PC-3 (cell line): ENCODE data around the gene FSD1L. TPM values are rescaled to one million over a fixed set of nuclear protein-coding genes. Genes with fewer than 3 reads are reported as not detected.
A peak's percentile ranks its signal among the peaks of the same experiment; 100 is the strongest.

Source experiments
- ATAC-seq: fragments of 200-7000 bp; cut with Tn5 transposase; 2 replicates; pipeline ENCODE4 v1.9.1; 2020; ENCODE audit warnings: mild to moderate bottlenecking, moderate library complexity
- BruUV-seq: library from RNA; stranded (reverse); fragments of 400-500 nt; replicated peaks from 2 replicates; lab custom pipeline; 2021; lab: Mats Ljungman, UMichigan
- CTCF ChIA-PET: fragments of 300-600 bp; sonication (Branson Sonifier 250); formaldehyde crosslinking; loops from one replicate; lab custom pipeline; 2022; ENCODE audit warnings: antibody characterized with exemption; lab: Charles Lee
- POLR2A ChIA-PET: fragments of 300-600 bp; sonication (Branson Sonifier 250); formaldehyde crosslinking; loops from one replicate; lab custom pipeline; 2022; ENCODE audit warnings: antibody characterized with exemption; ENCODE audit not compliant: unreplicated experiment; lab: Charles Lee
- DNase-seq: peaks from one replicate; pipeline ENCODE4 v3.0.0-alpha.2; 2015
- H2AFZ ChIP-seq: fragments of 300-600 bp; sonication (generic); 2 replicates; pipeline ENCODE4 v1.6.0; 2016; ENCODE audit warnings: antibody characterized with exemption, low read length
- H3F3A ChIP-seq: fragments of 300-600 bp; sonication (generic); one replicate; pipeline ENCODE4 v1.6.0; 2017; ENCODE audit warnings: antibody characterized with exemption, low read length, control low read depth, mild to moderate bottlenecking; ENCODE audit not compliant: unreplicated experiment
- H3K27ac ChIP-seq: fragments of 300-600 bp; sonication (generic); 2 replicates; pipeline ENCODE4 v1.5.1; 2016; ENCODE audit warnings: mild to moderate bottlenecking, low read length
- H3K27me3 ChIP-seq: fragments of 300-600 bp; sonication (generic); 2 replicates; pipeline ENCODE4 v1.6.1; 2016; ENCODE audit warnings: low read length, mixed read lengths
- H3K36me3 ChIP-seq: fragments of 300-600 bp; sonication (generic); 2 replicates; pipeline ENCODE4 v1.6.1; 2016; ENCODE audit warnings: low read depth, mixed run types, low read length, mixed read lengths
- H3K4me1 ChIP-seq: fragments of 300-600 bp; sonication (generic); 2 replicates; pipeline ENCODE4 v1.5.1; 2016; ENCODE audit warnings: low read length; ENCODE audit not compliant: insufficient read depth
- H3K4me2 ChIP-seq: fragments of 300-600 bp; sonication (generic); 2 replicates; pipeline ENCODE4 v1.6.0; 2016; ENCODE audit warnings: low read length
- H3K4me3 ChIP-seq: fragments of 300-600 bp; sonication (generic); 2 replicates; pipeline ENCODE4 v1.5.1; 2016; ENCODE audit warnings: mild to moderate bottlenecking, low read length, mixed read lengths
- H3K79me2 ChIP-seq: fragments of 300-600 bp; sonication (generic); 2 replicates; pipeline ENCODE4 v1.6.1; 2017; ENCODE audit warnings: low read length, mixed read lengths
- H3K9ac ChIP-seq: fragments of 300-600 bp; sonication (generic); 2 replicates; pipeline ENCODE4 v1.6.0; 2016; ENCODE audit warnings: mild to moderate bottlenecking, low read length
- H3K9me2 ChIP-seq: fragments of 300-600 bp; sonication (generic); replicated peaks from 2 replicates; pipeline ENCODE4 v1.6.1; 2016; ENCODE audit warnings: mixed run types, low read length, mixed read lengths
- H3K9me3 ChIP-seq: fragments of 300-600 bp; sonication (generic); 2 replicates; pipeline ENCODE4 v1.6.1; 2016; ENCODE audit warnings: low read length, mixed read lengths
- H4K20me1 ChIP-seq: fragments of 300-600 bp; sonication (generic); 2 replicates; pipeline ENCODE4 v1.6.1; 2016; ENCODE audit warnings: low read length, mixed read lengths
- CTCF ChIP-seq: fragments of 300-600 bp; sonication (generic); conservative IDR thresholded peaks from 2 replicates; pipeline ENCODE4 v1.5.1; 2017; ENCODE audit warnings: antibody characterized with exemption, low read depth, mild to moderate bottlenecking, low read length
- EZH2 ChIP-seq: fragments of 300-600 bp; sonication (generic); IDR thresholded peaks from one replicate; pipeline ENCODE4 v1.6.1; 2017; ENCODE audit warnings: antibody characterized with exemption, mild to moderate bottlenecking, low read length; ENCODE audit not compliant: unreplicated experiment
- EZH2phosphoT487 ChIP-seq: fragments of 300-600 bp; sonication (generic); IDR thresholded peaks from 2 replicates; pipeline ENCODE4 v1.6.1; 2018; ENCODE audit warnings: mild to moderate bottlenecking, antibody characterized with exemption, low read length, borderline replicate concordance
- intact Hi-C: fragments of 100-400 bp; cut with micrococcal nuclease; formaldehyde crosslinking; loops from 2 replicates; pipeline ENCODE4 v1.9.0; 2023
- total RNA-seq: library from RNA; depleted of rRNA; stranded (reverse); fragments of >200 nt; gene quantifications from 2 replicates; pipeline ENCODE4 v1.2.3, GENCODE V29; 2014

Gene FSD1L
- total RNA-seq, 1 experiment from 2014 or later, result 1.7 TPM

DNA sequence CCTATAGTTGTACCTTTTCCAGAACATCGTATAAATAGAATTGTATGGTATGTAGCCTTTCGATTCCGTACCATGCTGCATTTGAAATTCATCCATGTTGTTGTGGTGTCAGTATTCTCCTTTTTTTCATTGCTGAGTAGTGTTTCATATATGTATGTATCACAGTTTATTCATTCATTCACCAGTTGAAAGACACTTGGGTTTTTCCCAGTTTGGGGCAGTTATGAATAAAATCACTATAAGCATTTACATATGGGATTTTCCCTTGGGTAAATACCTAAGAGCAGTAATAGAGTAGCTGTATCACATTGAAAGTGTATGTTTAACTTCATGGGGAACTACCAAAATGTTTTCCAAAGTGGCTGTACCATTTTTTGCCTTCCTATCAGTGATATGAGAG is 94.0 kb downstream of the FSD1L start:
- CTCF ChIA-PET, result no interaction called here
- intact Hi-C loops, result no loop called here
- BruUV-seq, result no TSS peak
- Histone ChIP-seq H3F3A (no peaks in the 10 kb centered on the region), H3K4me1 (no peaks in the 10 kb centered on the region), H3K9me3 (no peaks in the 10 kb centered on the region), H4K20me1 (no peaks in the 10 kb centered on the region), H3K4me3 (no peak overlapping the region), H3K79me2 (no peaks in the 10 kb centered on the region), H3K27ac (no peak overlapping the region), H3K4me2 (no peak overlapping the region), H2AFZ (no peak overlapping the region), H3K36me3 (no peaks in the 10 kb centered on the region), H3K27me3 (no peaks in the 10 kb centered on the region), H3K9ac (no peak overlapping the region), H3K9me2 (no peaks in the 10 kb centered on the region)
- POLR2A ChIA-PET, result no interaction called here
- DNase-seq (no peak), ATAC-seq (no peak)
- TF ChIP-seq CTCF (no peak), EZH2 (no peak)

GRCh38 chr9:105554042-105554441 is 106.2 kb downstream of the FSD1L start:
- H3F3A ChIP-seq, result no peaks in the 10 kb centered on the region
- H3K9ac ChIP-seq, result no peak overlapping the region
- no peaks in the 10 kb centered on the region for H3K9me3 ChIP-seq
- POLR2A ChIA-PET, result no interaction called here
- no peak overlapping the region for H3K27ac ChIP-seq
- ATAC-seq (no peak), DNase-seq (no peak)
- no peak overlapping the region for H3K4me2 ChIP-seq
- H3K4me3 ChIP-seq, result no peak overlapping the region
- H3K4me1 ChIP-seq, result peaks cover 4% of the 10 kb centered on the region
- intact Hi-C loops, result loop anchor here (10.0 kb wide), 1 partner anchor 129 kb away; no protein-coding TSS in a partner anchor
- no peak overlapping the region for H2AFZ ChIP-seq
- CTCF ChIA-PET, result no interaction called here
- H3K79me2 ChIP-seq, result peaks cover 10% of the 10 kb centered on the region
- H3K36me3 ChIP-seq, result no peaks in the 10 kb centered on the region
- H3K27me3 ChIP-seq, result no peaks in the 10 kb centered on the region
- BruUV-seq, result no TSS peak
- H4K20me1 ChIP-seq, result no peaks in the 10 kb centered on the region
- no peaks in the 10 kb centered on the region for H3K9me2 ChIP-seq
- TF ChIP-seq EZH2phosphoT487 (no peak), EZH2 (no peak), CTCF (no peak)

DNA sequence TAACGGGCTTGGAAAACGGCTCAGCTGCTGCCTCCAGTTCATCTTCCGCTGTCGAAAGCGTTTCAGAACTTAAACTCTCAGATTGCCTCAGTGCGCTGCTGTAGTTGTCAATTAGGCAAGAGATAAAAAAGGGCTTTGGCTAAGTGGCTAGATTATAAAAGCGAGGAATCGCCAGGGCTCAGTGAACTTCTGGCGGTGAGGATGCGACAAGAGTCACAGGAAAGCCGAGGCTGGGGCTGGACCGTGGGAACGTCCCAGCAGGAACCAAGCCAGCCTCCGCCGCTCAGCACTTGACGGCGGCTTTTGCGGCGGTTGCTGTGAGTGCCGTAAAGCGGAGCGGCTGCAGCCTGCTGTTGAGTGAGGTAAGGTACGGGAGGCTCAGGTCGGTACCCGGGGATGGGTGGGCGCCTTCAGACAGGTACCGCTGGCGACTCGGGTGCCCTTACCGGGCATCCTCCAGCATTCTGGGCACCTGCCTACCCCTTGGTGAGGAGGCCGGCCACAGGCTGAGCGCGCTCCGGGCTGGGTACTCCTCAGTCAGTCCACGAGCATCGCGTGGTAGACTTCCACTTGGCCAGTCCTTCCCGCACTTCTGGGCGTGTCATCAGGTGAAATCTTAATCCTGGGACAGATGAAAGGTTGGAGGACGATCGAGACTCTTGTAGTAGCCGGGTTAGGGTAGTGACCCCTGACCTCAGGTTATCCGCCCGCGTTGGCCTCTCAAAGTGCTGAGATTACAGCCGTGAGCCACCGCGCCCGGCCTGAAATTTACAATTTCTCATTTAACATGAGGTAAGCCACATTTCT is 110.2 kb downstream of the FSD1L start, which contains the start of gene FKTN:
FKTN (plus strand) TSS at position 328 of the 807 bp plus-strand sequence. CDS start 16,902 bp downstream, outside the sequence.
- TF ChIP-seq EZH2 (no peak), CTCF (no peak), EZH2phosphoT487 (no peak)
- POLR2A ChIA-PET, result no interaction called here
- no peaks in the 10 kb centered on the region for H3K9me2 ChIP-seq
- no peak within 1 kb of the TSS for H3K27ac ChIP-seq
- H2AFZ ChIP-seq, result peak within 1 kb of the TSS; percentile 100
- H3K9me3 ChIP-seq, result no peaks in the 10 kb centered on the region
- ATAC-seq, result peak; percentile 93
- TSS peak; percentile 55 for BruUV-seq
- no peaks in the 10 kb centered on the region for H4K20me1 ChIP-seq
- no peaks in the 10 kb centered on the region for H3K27me3 ChIP-seq
- intact Hi-C loops, result loop anchor here (10.0 kb wide), 1 partner anchor 133 kb away; no protein-coding TSS in a partner anchor
- peaks cover 6% of the 10 kb centered on the region for H3K4me1 ChIP-seq
- H3K9ac ChIP-seq, result peak within 1 kb of the TSS; percentile 75
- H3K79me2 ChIP-seq, result peaks cover 23% of the 10 kb centered on the region
- DNase-seq, result peak; percentile 79
- peaks cover 5% of the 10 kb centered on the region; the same call in 1 of the 2 replicates for H3K36me3 ChIP-seq
- CTCF ChIA-PET, result no interaction called here
- no peaks in the 10 kb centered on the region for H3F3A ChIP-seq
- peak within 1 kb of the TSS; percentile 98 for H3K4me2 ChIP-seq
- H3K4me3 ChIP-seq, result peak within 1 kb of the TSS; percentile 98
